Body of pancreas (tissue), 4 donors: ENCODE results near the gene SHBG.

ENCODE experiments used
- CTCF ChIP-seq, 7 experiments: fragments of 450-650 bp in 4 of 7; fragments of 200-600 bp in 3 of 7; sonication (generic) in 3 of 7; IDR thresholded peaks; one replicate each; pipeline ENCODE4 v1.5.1; 2016 to 2019; ENCODE audit warnings: antibody characterized with exemption in 7 of 7
- POLR2A ChIP-seq, 3 donors: fragments of 450-650 bp; IDR thresholded peaks; one replicate each; pipeline ENCODE4 v1.6.1; 2016; ENCODE audit warnings: antibody characterized with exemption in 3 of 3, mild to moderate bottlenecking in 2 of 3

DNA sequence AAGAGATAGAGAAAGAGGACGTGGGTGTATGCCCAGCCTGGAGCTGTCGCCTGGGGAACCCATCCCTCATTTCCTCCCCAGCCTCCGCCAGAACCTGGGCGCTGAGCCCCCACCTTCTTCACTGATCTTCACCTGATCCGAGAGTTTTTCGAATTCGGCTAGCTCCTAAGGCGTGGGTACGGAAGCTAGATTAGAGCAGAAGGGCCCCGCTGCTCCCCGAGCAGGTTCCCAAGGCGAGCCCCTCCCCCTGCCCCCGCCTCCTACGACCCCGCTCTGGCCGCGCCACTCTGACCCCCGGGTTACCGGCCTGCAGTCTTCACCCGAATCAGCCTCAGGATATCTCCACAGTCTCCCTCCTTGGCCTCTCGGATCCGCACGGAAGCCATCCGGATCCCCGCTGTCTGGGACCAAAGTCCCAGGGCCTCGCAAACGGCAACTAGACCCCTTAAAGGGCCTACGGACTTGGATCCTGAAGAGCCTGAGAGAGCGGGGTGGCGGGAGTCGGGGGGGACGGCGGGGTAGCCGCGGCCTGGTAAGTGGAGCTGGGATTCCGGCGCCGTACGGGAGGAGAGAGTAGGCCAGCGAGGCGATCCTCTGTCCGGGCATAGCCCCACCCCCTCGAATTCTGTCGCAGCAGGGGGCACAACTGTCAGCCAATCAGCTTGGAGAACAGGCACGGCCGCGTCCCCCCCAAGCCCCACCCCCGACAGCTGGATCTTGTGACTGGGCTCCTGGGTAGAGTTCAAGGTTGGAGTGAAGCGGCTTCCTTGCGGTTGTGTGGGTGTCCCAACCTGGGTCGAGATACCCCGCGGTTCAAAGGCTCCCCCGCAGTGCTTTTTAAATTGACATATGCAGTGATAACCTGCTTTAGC, 2.4 kb upstream of the SHBG start, which contains the start of gene SAT2:
- TF ChIP-seq CTCF (IDR thresholded peaks at IDR 0.05) (no peak), POLR2A (IDR thresholded peaks at IDR 0.05) (peak; percentile 73 to 93 (median 91))
